PC-3 (cell line): ENCODE results near the gene NSFL1C. TPM values are rescaled to one million over a fixed set of nuclear protein-coding genes. Genes with fewer than 3 reads are reported as not detected.

Experiments
- ATAC-seq: fragments of 200-7000 bp; cut with Tn5 transposase; 2 replicates; pipeline ENCODE4 v1.9.1; 2020; ENCODE audit warnings: mild to moderate bottlenecking, moderate library complexity
- BruUV-seq: library from RNA; stranded (reverse); fragments of 400-500 nt; replicated peaks from 2 replicates; lab custom pipeline; 2021; lab: Mats Ljungman, UMichigan
- CTCF ChIA-PET: fragments of 300-600 bp; sonication (Branson Sonifier 250); formaldehyde crosslinking; loops from one replicate; lab custom pipeline; 2022; ENCODE audit warnings: antibody characterized with exemption; lab: Charles Lee
- POLR2A ChIA-PET: fragments of 300-600 bp; sonication (Branson Sonifier 250); formaldehyde crosslinking; loops from one replicate; lab custom pipeline; 2022; ENCODE audit warnings: antibody characterized with exemption; ENCODE audit not compliant: unreplicated experiment; lab: Charles Lee
- DNase-seq: peaks from one replicate; pipeline ENCODE4 v3.0.0-alpha.2; 2015
- H2AFZ ChIP-seq: fragments of 300-600 bp; sonication (generic); 2 replicates; pipeline ENCODE4 v1.6.0; 2016; ENCODE audit warnings: antibody characterized with exemption, low read length
- H3F3A ChIP-seq: fragments of 300-600 bp; sonication (generic); one replicate; pipeline ENCODE4 v1.6.0; 2017; ENCODE audit warnings: antibody characterized with exemption, low read length, control low read depth, mild to moderate bottlenecking; ENCODE audit not compliant: unreplicated experiment
- H3K27ac ChIP-seq: fragments of 300-600 bp; sonication (generic); 2 replicates; pipeline ENCODE4 v1.5.1; 2016; ENCODE audit warnings: mild to moderate bottlenecking, low read length
- H3K27me3 ChIP-seq: fragments of 300-600 bp; sonication (generic); 2 replicates; pipeline ENCODE4 v1.6.1; 2016; ENCODE audit warnings: low read length, mixed read lengths
- H3K36me3 ChIP-seq: fragments of 300-600 bp; sonication (generic); 2 replicates; pipeline ENCODE4 v1.6.1; 2016; ENCODE audit warnings: low read depth, mixed run types, low read length, mixed read lengths
- H3K4me1 ChIP-seq: fragments of 300-600 bp; sonication (generic); 2 replicates; pipeline ENCODE4 v1.5.1; 2016; ENCODE audit warnings: low read length; ENCODE audit not compliant: insufficient read depth
- H3K4me2 ChIP-seq: fragments of 300-600 bp; sonication (generic); 2 replicates; pipeline ENCODE4 v1.6.0; 2016; ENCODE audit warnings: low read length
- H3K4me3 ChIP-seq: fragments of 300-600 bp; sonication (generic); 2 replicates; pipeline ENCODE4 v1.5.1; 2016; ENCODE audit warnings: mild to moderate bottlenecking, low read length, mixed read lengths
- H3K79me2 ChIP-seq: fragments of 300-600 bp; sonication (generic); 2 replicates; pipeline ENCODE4 v1.6.1; 2017; ENCODE audit warnings: low read length, mixed read lengths
- H3K9ac ChIP-seq: fragments of 300-600 bp; sonication (generic); 2 replicates; pipeline ENCODE4 v1.6.0; 2016; ENCODE audit warnings: mild to moderate bottlenecking, low read length
- H3K9me2 ChIP-seq: fragments of 300-600 bp; sonication (generic); replicated peaks from 2 replicates; pipeline ENCODE4 v1.6.1; 2016; ENCODE audit warnings: mixed run types, low read length, mixed read lengths
- H3K9me3 ChIP-seq: fragments of 300-600 bp; sonication (generic); 2 replicates; pipeline ENCODE4 v1.6.1; 2016; ENCODE audit warnings: low read length, mixed read lengths
- H4K20me1 ChIP-seq: fragments of 300-600 bp; sonication (generic); 2 replicates; pipeline ENCODE4 v1.6.1; 2016; ENCODE audit warnings: low read length, mixed read lengths
- CTCF ChIP-seq: fragments of 300-600 bp; sonication (generic); conservative IDR thresholded peaks from 2 replicates; pipeline ENCODE4 v1.5.1; 2017; ENCODE audit warnings: antibody characterized with exemption, low read depth, mild to moderate bottlenecking, low read length
- EZH2 ChIP-seq: fragments of 300-600 bp; sonication (generic); IDR thresholded peaks from one replicate; pipeline ENCODE4 v1.6.1; 2017; ENCODE audit warnings: antibody characterized with exemption, mild to moderate bottlenecking, low read length; ENCODE audit not compliant: unreplicated experiment
- EZH2phosphoT487 ChIP-seq: fragments of 300-600 bp; sonication (generic); IDR thresholded peaks from 2 replicates; pipeline ENCODE4 v1.6.1; 2018; ENCODE audit warnings: mild to moderate bottlenecking, antibody characterized with exemption, low read length, borderline replicate concordance
- intact Hi-C: fragments of 100-400 bp; cut with micrococcal nuclease; formaldehyde crosslinking; loops from 2 replicates; pipeline ENCODE4 v1.9.0; 2023
- total RNA-seq: library from RNA; depleted of rRNA; stranded (reverse); fragments of >200 nt; gene quantifications from 2 replicates; pipeline ENCODE4 v1.2.3, GENCODE V29; 2014

NSFL1C gene
- total RNA-seq, 1 experiment from 2014 or later, result 170 TPM

- Histone ChIP-seq H2AFZ (no peak overlapping the region), H3K79me2 (no peaks in the 10 kb centered on the region), H3K27me3 (no peaks in the 10 kb centered on the region), H3K36me3 (no peaks in the 10 kb centered on the region), H3K4me2 (no peak overlapping the region), H3F3A (no peaks in the 10 kb centered on the region), H3K9me2 (no peaks in the 10 kb centered on the region), H4K20me1 (no peaks in the 10 kb centered on the region), H3K4me3 (no peak overlapping the region), H3K4me1 (peaks cover 60% of the 10 kb centered on the region), H3K9ac (no peak overlapping the region), H3K9me3 (no peaks in the 10 kb centered on the region), H3K27ac (peak overlapping the region; percentile 8; the same call in 1 of the 2 replicates)
- intact Hi-C loops, result loop anchor here (1.0 kb wide), 1 partner anchor 28 kb away; no protein-coding TSS in a partner anchor
- TF ChIP-seq EZH2phosphoT487 (no peak), CTCF (peak; percentile 82)
- peak; percentile 43 for ATAC-seq
- ChIA-PET CTCF (interaction anchor here (3.4 kb wide), 1 partner anchor 29 kb away, joined by 29 read pairs; no protein-coding TSS in a partner anchor), POLR2A (interaction anchor here (0.6 kb wide), 1 partner anchor 147 kb away, joined by 3 read pairs; no protein-coding TSS in a partner anchor)
- no TSS peak for BruUV-seq
- DNase-seq, result peak; percentile 90
Observed at GRCh38 chr20:1474817-1475603, 8.4 kb upstream of the NSFL1C start.

GRCh38 chr20:1474325-1474724 is 7.7 kb upstream of the NSFL1C start:
- no peak overlapping the region for H3K27ac ChIP-seq
- H3K4me1 ChIP-seq, result peaks cover 62% of the 10 kb centered on the region
- no peak for DNase-seq
- ChIA-PET POLR2A (no interaction called here), CTCF (interaction anchor here (1.2 to 3.4 kb wide), 2 partner anchors 30 to 303 kb away, joined by 6 to 29 read pairs; no protein-coding TSS in a partner anchor)
- no peak overlapping the region for H3K4me3 ChIP-seq
- intact Hi-C loops, result no loop called here
- no peak for ATAC-seq
- H3F3A ChIP-seq, result no peaks in the 10 kb centered on the region
- H3K9me3 ChIP-seq, result no peaks in the 10 kb centered on the region
- H2AFZ ChIP-seq, result no peak overlapping the region
- no peaks in the 10 kb centered on the region for H3K9me2 ChIP-seq
- H4K20me1 ChIP-seq, result no peaks in the 10 kb centered on the region
- TF ChIP-seq CTCF (no peak), EZH2phosphoT487 (no peak), EZH2 (no peak)
- no peaks in the 10 kb centered on the region for H3K27me3 ChIP-seq
- H3K4me2 ChIP-seq, result no peak overlapping the region
- no peaks in the 10 kb centered on the region for H3K79me2 ChIP-seq
- no peaks in the 10 kb centered on the region for H3K36me3 ChIP-seq
- no peak overlapping the region for H3K9ac ChIP-seq
- no TSS peak for BruUV-seq
